ENCODE results near the gene COX7B2.

- TF ChIP-seq CTCF (conservative IDR thresholded peaks at IDR 0.05; ENCODE audit: low read length): peak; percentile 76
- TF ChIP-seq EZH2phosphoT487 (IDR thresholded peaks at IDR 0.05; ENCODE audit: borderline replicate concordance): no peak
Observed at GRCh38 chr4:46931981-46932380, 22.9 kb upstream of the COX7B2 start.
